Fibroblast of mammary gland (primary cell): ENCODE data around the gene CEP72.

Source experiments
- DNase-seq: peaks from one replicate; pipeline ENCODE4 v3.0.0-alpha.2; 2010; ENCODE audit warnings: low read depth
- H3K4me3 ChIP-seq: 2 replicates; pipeline ENCODE4 v1.5.1; 2011; ENCODE audit warnings: low read depth, mild to moderate bottlenecking, low read length, moderate library complexity; ENCODE audit not compliant: control insufficient read depth
- TF ChIP-seq, protein P1 (sequence below): conservative IDR thresholded peaks from 2 replicates; pipeline ENCODE4 v1.5.1; 2011; ENCODE audit warnings: low read depth, low read length, inconsistent platforms; ENCODE audit not compliant: control insufficient read depth, insufficient read depth

Gene CEP72

DNA sequence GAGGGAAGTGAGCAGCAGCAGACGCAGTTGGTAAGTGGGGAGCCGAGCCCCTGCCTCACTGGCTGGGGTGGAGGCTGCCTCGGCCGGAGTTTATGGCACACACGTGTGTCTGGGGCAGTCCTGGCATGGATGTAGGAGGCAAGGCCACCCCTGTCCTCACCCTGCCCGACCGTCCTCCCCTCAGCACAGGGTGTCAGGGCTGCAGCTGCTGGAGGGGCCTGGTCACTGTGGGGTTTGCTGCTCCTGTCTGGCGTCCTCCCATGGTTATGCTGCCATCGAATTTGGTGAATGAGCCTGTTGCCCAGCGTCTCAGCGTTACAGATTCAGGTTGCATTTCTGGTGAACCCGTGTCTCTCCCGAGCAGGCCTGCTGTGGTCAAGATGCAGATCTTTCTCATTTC, 32.4 kb downstream of the CEP72 start:
- no peak for DNase-seq
- TF ChIP-seq, protein P1, sequence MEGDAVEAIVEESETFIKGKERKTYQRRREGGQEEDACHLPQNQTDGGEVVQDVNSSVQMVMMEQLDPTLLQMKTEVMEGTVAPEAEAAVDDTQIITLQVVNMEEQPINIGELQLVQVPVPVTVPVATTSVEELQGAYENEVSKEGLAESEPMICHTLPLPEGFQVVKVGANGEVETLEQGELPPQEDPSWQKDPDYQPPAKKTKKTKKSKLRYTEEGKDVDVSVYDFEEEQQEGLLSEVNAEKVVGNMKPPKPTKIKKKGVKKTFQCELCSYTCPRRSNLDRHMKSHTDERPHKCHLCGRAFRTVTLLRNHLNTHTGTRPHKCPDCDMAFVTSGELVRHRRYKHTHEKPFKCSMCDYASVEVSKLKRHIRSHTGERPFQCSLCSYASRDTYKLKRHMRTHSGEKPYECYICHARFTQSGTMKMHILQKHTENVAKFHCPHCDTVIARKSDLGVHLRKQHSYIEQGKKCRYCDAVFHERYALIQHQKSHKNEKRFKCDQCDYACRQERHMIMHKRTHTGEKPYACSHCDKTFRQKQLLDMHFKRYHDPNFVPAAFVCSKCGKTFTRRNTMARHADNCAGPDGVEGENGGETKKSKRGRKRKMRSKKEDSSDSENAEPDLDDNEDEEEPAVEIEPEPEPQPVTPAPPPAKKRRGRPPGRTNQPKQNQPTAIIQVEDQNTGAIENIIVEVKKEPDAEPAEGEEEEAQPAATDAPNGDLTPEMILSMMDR: no peak
- H3K4me3 ChIP-seq: no peak overlapping the region

DNA sequence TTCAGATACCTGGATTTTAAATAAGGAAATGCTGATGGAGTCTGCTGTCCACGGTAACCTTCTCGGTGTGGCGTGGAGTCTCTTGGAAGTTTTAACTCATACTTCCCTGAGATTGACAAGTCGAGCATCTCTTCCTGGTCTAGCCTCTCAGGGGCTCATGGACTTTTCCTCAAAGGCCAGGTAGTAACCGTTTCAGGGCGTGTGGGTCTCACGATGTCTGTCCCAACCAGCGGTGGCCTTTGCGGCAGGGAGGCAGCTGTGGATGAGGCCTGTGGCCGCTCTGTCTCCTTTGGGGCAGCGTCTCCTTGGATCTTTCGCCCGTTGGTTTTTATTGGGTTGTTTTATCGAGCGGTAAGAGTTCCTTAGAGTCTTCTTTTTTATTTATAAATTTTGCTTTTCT, 32.8 kb downstream of the CEP72 start:
- H3K4me3 ChIP-seq: no peak overlapping the region
- no peak for DNase-seq
- TF ChIP-seq, protein P1: no peak

DNA sequence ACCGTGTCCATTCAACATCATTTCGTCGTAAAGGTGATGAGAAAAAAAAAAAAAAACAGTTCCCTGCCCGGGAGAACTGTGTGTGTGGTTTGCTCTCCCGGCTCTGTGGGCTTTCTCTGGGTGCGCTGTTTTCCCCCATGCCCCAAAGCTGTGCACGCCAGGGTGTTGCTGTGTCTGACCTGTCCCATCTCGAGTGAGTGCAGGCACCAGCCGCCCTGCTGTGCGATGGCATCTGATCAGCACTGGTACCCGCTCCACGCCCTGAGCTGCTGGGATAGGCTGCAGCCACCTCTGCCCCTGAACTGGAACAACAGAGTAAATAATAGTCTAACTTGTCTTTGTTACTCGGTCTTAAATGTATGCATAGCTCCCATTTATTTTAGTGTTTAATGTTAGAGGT, 33.3 kb downstream of the CEP72 start:
- no peak overlapping the region for H3K4me3 ChIP-seq
- TF ChIP-seq, protein P1: no peak
- DNase-seq: no peak

DNA sequence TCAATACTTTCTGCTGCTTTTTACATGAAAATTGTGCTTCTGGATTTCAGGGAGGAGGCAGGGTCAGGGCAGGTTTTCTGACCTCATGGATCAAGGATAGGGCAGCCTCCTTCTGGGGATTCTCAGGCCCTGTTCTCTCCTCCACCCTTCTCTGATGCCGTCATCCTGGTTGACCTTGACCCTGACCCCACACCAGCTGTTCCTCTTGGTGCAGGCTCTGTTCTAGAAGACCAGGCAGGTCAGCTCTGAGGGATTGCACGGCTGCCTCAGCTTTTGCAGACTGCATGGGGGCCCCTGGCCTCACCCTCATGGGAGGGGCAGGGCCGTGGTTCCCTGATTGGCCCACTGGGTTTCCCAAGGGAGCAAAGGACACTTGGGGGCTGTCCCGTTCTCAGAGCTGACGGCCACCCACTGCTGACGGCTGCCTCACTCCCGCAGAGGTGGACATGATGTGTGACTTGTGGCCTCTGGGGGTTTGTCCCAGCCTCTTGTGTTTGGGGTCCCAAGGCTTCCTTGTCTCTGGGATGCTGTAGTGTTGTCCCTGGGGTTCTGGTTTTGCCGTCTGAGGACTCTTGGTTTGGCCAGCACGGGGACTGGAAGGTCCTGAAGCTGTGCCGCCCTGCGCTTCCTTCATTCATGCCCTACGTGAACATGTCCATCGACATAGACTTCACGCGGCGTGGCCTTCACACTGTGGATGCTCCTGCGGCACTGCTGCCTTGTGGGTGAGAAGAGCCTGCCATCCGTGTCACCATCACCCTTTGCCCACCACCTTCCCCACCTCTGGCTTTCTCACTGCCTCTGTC, 34.5 kb downstream of the CEP72 start:
- H3K4me3 ChIP-seq: no peak overlapping the region
- DNase-seq: no peak
- TF ChIP-seq, protein P1: no peak

DNA sequence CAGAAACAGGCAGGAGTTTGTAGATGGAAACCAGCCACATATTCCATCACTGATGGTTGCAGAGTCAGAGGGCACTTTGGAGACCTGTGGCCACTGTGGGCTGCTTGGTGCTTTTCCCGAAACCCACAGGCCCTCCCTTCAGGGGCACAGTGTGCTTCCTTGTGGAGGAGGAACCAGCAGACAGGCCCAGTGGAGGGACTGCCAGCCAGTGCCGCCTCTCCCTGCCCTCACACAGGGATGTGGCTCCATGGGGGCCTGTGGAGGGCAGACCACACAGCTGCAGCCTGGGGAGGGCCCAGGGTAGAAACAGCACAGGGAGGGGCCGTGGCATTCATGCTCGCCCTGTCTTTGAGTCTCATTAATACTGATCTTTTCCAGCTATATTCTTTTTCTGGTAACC, 35.2 kb downstream of the CEP72 start:
- DNase-seq: no peak
- TF ChIP-seq, protein P1: no peak
- H3K4me3 ChIP-seq: no peak overlapping the region

DNA sequence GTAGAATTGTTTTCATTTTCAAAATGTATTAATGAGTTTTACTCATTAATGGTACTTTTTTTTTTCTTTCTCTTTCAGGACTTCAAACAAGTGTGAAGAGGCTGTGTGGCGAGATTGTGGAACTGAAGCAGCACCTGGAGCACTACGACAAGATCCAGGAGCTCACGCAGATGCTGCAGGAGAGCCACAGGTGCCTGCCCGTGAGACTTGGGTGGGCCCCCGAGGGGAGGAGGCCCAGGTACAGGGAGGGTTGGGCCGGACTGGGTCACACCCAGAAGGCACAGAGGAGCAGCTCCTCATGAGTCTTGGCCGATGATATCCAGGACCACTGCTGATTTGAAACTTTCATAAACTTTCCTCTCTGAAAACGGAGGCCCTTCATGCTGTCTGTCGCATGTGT, 35.6 kb downstream of the CEP72 start:
- TF ChIP-seq, protein P1: no peak
- DNase-seq: no peak
- H3K4me3 ChIP-seq: no peak overlapping the region
